SK-N-SH treated with all-trans-retinoic acid at 6 μM for 48 hours (cell line): ENCODE data around the gene TMEM161A.

Experiments used
- CSDC2 ChIP-seq: fragments of 250-450 bp; sonication (Bioruptor Pico); IDR thresholded peaks from 2 replicates; pipeline ENCODE4 v1.5.0; 2020; ENCODE audit warnings: mild to moderate bottlenecking, moderate library complexity
- RARB ChIP-seq: fragments of 250-450 bp; sonication (Bioruptor Pico); IDR thresholded peaks from 2 replicates; pipeline ENCODE4 v1.8.0; 2021; ENCODE audit warnings: mild to moderate bottlenecking, moderate library complexity
- TF ChIP-seq, protein P1 (sequence below): fragments of 250-450 bp; sonication (Bioruptor Pico); IDR thresholded peaks from 2 replicates; pipeline ENCODE4 v1.8.0; 2020; ENCODE audit warnings: mild to moderate bottlenecking, moderate library complexity, borderline replicate concordance
- TF ChIP-seq, protein P2 (sequence below): fragments of 250-450 bp; sonication (Bioruptor Pico); IDR thresholded peaks from 2 replicates; pipeline ENCODE4 v1.5.1; 2021; ENCODE audit warnings: mild to moderate bottlenecking, moderate library complexity

DNA sequence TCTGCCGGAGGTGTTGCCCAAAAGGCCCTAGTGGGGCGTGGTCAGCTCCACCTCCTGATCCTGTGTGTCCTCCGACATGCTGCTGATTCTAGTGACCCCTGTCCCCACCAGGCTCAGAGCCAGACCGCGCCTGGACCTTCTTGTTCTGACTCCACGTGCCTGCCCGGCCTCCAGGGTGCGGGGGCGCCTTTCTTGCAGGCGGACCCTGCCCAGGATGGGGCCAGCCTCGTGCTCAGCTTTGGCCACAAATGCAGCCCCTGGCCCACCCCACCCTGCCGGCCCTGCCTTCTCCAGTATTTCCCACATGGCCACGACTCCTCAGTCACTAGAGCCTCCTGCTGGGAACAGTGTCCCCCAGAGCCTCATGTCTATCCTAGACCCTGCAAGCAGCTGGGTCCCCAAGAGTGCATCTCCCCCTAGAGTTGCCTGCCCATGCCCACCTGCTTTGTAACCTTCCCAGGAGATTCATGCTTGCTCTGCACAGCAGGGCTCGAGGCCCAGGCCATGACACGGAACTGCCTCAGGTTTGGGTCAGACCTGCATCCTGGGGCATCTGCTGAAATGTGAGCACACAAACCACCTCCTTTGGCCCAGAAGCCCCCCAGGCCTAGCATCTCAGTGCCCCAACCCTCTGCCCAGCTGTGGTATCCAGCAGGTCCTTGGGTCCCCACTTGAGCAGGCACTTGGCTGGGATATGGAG is 27.0 kb downstream of the TMEM161A start:
- TF ChIP-seq RARB (CRISPR knock-in tag) (no peak), CSDC2 (no peak)
- TF ChIP-seq, protein P1, sequence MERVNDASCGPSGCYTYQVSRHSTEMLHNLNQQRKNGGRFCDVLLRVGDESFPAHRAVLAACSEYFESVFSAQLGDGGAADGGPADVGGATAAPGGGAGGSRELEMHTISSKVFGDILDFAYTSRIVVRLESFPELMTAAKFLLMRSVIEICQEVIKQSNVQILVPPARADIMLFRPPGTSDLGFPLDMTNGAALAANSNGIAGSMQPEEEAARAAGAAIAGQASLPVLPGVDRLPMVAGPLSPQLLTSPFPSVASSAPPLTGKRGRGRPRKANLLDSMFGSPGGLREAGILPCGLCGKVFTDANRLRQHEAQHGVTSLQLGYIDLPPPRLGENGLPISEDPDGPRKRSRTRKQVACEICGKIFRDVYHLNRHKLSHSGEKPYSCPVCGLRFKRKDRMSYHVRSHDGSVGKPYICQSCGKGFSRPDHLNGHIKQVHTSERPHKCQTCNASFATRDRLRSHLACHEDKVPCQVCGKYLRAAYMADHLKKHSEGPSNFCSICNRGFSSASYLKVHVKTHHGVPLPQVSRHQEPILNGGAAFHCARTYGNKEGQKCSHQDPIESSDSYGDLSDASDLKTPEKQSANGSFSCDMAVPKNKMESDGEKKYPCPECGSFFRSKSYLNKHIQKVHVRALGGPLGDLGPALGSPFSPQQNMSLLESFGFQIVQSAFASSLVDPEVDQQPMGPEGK (CRISPR knock-in tag): no peak
- TF ChIP-seq, protein P2, sequence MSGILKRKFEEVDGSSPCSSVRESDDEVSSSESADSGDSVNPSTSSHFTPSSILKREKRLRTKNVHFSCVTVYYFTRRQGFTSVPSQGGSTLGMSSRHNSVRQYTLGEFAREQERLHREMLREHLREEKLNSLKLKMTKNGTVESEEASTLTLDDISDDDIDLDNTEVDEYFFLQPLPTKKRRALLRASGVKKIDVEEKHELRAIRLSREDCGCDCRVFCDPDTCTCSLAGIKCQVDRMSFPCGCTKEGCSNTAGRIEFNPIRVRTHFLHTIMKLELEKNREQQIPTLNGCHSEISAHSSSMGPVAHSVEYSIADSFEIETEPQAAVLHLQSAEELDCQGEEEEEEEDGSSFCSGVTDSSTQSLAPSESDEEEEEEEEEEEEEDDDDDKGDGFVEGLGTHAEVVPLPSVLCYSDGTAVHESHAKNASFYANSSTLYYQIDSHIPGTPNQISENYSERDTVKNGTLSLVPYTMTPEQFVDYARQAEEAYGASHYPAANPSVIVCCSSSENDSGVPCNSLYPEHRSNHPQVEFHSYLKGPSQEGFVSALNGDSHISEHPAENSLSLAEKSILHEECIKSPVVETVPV (CRISPR knock-in tag): no peak
